GM21526 (cell line): ENCODE results near the gene RAVER2.
A peak's percentile ranks its signal among the peaks of the same experiment; 100 is the strongest.
"Not testable (repeated sequence)": the region's sequence is repeated elsewhere in the genome, so short reads cannot be mapped to it uniquely, and the experiment has no call there.

ENCODE experiments used
- ATAC-seq: cut with Tn5 transposase; IDR thresholded peaks from one replicate; pipeline ENCODE4 v1.9.1; 2021; ENCODE audit warnings: moderate library complexity; ENCODE audit not compliant: unreplicated experiment, low FRiP score

Gene RAVER2

DNA sequence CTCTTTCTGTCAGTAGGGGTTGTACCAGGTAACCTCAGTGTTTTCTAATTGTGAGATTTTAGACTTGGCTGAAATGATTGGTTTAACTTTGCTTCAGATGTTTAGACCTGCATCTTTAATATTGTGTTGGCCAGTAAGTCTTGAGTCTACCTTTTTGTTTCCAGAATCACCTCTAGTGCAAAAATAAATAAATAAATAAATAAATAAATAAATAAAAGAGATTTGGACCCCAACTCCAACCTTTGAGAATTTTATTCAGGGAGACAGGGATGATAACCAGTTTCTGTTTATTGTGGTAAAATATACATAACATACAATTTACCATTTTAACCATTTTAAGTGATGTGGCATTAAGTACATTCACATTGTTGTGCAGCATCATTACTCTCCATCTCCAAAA, 64.4 kb downstream of the RAVER2 start:
- ATAC-seq, result no peak

- ATAC-seq, result no peak
Measured at GRCh38 chr1:64810001-64810400, 65.1 kb downstream of the RAVER2 start.

GRCh38 chr1:64811131-64811530, 66.3 kb downstream of the RAVER2 start:
- no peak for ATAC-seq

GRCh38 chr1:64814427-64814826, 69.6 kb downstream of the RAVER2 start:
- no peak for ATAC-seq

DNA sequence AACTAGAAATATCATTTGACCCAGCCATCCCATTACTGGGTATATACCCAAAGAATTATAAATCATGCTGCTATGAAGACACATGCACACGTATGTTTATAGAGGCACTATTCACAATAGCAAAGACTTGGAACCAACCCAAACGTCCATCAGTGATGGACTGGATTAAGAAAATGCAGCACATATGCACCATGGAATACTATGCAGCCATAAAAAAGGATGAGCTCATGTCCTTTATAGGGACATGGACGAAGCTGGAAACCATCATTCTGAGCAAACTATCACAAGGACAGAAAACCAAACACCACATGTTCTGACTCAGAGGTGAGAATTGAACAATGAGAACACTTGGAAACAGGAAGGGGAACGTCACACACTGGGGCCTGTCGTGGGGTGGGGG, 72.5 kb downstream of the RAVER2 start:
- ATAC-seq, result not testable (repeated sequence)

GRCh38 chr1:64820572-64820971, 75.7 kb downstream of the RAVER2 start:
- not testable (repeated sequence) for ATAC-seq

DNA sequence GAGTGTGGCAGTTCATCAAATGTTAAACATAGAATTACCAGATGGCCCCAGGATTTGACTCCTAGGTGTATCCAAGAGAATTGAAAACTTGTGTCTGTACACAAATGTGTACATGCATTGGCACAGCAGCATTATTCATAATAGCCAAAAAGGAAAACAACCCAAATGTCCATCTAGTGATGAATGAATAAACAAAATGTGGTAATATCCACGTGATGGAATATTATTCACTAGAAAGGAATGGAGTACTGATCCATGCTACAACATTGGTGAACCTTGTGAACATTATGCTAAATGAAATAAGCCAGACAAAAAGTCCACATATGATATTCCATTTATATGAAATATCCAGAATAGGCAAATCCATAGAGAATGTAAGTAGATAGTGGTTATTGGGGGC, 77.7 kb downstream of the RAVER2 start:
- ATAC-seq, result no peak

DNA sequence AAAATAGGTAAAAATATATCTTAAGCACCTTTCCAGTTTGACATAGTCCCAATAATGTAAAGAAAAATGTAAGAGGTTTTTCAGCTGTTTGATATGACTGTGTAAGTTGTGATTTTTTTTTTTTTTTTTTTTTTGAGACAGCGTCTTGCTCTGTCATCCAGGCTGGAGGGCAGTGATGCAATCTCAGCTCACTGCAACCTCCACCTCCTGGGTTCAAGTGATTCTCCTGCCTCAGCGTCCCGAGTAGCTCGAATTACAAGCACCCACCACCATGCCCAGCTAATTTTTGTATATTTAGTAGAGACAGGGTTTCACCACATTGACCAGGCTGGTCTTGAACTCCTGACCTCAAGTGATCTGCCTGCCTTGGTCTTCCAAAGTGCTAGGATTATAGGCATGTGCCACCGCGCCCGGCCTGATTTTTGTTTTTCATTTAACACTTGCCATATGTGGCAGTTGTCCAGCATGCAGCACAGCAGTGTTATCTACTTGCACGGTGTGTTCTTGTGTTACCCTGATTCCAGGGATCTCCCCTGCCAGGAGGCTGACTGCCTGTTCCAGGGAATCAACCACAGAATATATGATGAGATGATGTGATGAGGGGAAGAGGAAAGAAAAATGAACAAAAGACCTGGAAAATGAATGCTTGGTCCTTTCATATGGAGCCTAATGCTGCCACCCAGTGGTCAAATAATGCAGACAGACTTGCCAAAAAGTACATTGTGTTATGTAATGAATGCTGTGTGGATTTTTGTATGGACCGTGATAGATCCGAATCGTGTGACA, 79.0 kb downstream of the RAVER2 start:
- no peak for ATAC-seq

DNA sequence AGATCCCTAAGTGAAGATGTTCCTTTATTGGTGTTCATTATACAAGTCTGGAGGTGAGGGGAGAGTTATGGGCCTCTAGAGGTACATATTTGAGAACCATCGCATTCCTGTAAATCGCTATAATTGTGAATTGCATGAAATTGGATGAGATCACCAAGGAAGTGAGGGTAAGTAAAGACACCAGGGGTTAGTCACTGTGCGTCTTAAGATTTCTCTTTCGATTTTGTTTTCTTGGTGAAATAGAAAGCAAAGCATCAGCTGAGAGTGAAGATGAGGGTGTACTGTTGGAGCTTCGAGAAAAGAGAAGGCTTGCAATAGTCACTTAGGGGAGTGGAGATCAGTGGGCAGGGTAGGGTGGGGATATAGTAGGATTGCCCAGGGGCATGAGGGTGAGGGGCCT, 82.1 kb downstream of the RAVER2 start:
- peak; percentile 90 for ATAC-seq

GRCh38 chr1:64828829-64829228, 84.0 kb downstream of the RAVER2 start:
- no peak for ATAC-seq

DNA sequence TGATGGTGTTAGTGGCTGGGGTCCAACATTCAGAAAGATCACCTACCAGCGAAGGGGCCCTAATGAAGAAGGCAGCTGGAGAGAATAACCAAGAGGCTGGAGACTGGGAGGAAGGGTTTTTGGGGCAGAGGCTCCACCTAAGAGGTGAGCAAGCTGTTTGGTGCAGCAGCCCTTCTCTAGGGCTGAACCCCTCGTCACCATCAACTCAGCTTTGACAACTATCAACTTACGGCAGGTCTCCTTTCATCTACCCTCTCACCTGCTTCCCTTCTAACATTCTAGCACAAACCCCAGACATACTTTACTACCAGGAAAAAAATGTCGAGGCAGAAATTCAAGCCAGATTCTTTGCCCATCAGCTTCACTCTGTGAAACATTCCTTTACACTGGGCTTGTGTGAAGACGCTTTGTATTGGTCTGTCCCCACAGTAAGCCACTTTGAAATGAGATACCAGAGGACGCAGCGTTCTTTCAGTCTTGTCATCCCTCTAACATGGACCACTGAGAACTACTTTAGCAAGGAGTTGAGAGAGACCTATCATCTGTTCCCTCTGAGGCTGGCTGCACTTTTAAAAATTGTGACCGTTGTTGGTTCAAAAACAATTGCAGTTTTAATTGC, 84.6 kb downstream of the RAVER2 start:
- no peak for ATAC-seq

DNA sequence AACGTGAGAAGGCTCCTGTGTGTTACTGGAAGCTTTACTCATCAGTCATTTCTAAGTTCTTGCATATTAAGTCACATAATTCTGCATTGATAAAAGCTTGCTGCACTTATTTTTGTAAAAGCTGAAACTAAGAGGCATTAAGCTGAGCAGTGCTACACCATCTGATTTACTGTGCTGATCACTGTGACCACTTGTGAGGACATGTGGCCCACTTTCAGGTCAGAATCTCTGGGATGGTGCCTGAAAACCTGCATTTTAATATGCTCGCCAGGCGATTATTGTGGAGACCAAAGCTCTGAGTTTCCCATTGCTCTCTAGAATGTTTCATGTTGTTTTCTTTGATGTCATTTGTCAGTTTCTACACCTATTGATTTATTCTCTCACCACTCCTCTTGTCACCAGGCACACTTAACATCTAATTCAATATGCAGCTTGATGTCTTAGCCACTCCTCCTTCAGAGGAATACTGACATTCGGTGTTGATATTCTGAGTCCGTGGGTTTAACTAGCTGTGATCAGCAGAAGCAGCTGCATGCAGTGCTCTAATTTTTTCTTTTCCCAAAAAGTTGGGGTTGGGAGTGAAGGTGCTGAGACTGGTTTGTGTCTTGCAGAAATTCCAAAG, 85.3 kb downstream of the RAVER2 start:
- ATAC-seq, result no peak

- no peak for ATAC-seq
Measured at GRCh38 chr1:64834734-64835133, 89.9 kb downstream of the RAVER2 start.

DNA sequence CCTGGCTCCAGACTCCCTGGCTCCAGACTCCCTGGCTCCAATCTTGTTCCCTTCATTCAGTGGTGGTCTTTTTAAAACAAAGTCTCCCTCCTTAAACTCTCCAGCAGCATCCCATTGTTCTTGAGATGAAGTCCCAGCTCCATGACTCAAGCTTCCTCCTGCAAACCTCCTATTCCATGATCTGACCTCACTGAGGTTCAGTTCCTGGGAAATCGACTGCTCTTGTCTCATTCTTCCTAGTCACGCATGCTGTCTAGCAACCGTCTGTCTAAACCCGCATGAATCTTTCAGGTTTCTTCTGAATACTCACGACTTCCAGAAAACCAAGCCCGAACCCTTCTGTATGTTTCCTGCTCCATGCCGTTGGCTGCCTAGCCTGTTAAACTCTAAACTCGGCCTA, 91.9 kb downstream of the RAVER2 start:
- no peak for ATAC-seq

DNA sequence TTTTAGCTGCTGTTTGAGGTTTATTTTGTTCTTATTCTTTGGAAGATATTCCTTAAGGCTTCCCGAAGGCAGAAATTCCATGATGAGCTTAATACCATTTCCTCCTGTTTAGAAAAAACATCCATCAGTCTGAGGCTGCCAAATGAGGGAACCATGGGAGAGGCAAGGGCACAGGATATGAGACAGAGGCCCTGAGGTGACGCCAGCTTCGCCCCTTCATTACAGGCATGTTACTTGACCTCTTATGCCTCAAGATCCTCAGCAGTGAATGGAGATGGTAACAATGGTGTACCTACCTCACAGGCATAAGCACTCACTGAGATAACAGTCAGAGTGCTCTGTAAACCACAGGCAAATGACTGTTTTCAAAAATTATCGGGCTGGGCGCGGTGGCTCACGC, 93.6 kb downstream of the RAVER2 start:
- ATAC-seq, result no peak

DNA sequence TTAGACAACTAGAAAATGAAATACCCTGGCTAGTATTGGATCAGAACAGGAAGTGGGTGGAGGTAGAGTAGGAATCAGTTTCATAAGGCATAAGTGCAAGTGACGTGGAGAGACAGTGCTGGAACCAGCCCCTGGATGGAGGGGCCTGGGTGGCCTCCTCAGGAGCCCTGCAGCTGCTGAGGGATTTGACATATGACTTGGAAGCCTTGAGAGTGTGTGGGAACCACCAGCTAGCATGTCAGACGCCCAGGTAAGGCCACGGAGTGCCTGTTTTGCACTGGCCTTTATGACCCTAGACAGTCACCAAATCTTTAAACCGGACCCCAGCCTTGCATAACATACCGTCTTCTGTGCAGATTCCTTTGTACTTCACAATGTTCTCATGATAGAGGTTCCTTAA, 94.4 kb downstream of the RAVER2 start:
- no peak for ATAC-seq

DNA sequence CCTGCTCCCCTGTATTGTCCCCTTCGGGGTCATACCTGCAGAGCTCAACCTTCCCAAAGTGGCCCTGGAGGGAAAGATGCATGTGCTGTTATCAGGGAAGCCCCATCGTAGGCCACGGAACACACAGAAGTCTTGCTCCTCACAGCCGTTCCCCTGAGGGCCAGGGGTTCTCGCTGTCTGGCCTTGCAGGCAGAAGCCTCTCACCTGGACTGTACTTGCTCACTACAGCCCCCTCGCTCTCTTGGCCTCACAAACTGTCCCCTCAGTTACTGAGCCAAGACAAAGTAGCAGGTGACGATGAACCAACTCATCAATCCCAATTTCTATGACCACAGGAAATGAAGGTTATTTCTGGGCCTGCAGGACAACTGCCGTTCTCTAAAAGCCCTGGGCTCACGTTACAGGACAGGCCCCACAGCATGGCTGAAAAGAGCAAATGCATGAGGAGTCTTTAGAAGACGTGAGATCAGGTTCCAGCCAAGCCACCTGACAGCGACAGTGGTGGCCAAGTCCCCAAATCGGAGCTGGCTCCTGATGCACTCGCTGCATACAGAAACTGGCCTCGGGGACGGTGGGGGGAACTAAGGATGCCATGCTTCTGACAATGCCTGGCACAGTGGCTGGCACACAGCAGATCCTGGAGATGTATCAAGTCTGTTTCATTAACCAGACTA, 95.0 kb downstream of the RAVER2 start:
- ATAC-seq, result no peak

DNA sequence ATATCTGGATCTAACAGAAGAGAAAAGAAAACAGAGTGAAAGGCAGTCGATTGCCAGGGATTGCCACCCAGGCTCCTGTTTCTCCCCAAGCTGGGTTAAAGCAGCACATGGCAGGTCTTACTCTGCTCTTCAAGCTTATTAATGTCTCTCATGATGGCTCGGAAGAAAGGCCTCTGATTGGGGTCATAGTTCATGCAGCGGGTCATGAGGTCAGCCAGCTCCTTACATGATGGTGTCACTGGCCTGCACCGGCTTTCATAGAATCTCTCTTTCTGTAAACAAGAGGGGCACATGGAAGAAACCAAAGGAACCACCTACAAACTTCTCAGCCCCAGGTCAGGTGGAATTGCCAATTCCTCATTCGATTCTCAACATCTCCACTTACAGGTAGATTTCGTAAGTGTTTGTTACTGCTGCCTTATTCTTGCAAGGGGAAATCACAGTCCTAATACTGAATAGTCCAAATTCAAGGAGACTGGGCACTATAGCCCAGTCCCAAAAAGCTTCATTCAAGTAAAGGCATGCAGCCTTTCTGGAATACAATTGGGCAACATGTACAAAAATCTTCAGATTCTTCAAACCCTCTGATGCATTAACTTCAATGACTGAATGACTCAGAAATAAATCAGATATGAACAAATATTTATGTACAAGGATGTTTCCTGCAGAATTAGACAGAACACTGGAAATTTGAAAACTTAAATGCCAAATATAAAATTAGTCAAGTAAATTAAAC, 96.6 kb downstream of the RAVER2 start:
- no peak for ATAC-seq

GRCh38 chr1:64842224-64842623, 97.3 kb downstream of the RAVER2 start:
- ATAC-seq, result no peak

- no peak for ATAC-seq
Measured at GRCh38 chr1:64843675-64844074, 98.8 kb downstream of the RAVER2 start.

GRCh38 chr1:64844175-64844574, 99.3 kb downstream of the RAVER2 start:
- no peak for ATAC-seq
